Measurements from ENCODE around the gene BEAN1. TPM values are rescaled to one million over a fixed set of nuclear protein-coding genes. Genes with fewer than 3 reads are reported as not detected.

Gene BEAN1
- polyA plus RNA-seq, 1 of the 3 experiments (the other 2 are of a cell fraction), result 0.07 TPM

- no peaks in the 10 kb centered on the region for H3K36me3 ChIP-seq (replicated peaks in 1 of 2; ENCODE audit: control insufficient read depth in 1 of 2, insufficient read depth in 2 of 2, low read length in 1 of 2)
- no peak overlapping the region for H3K4me3 ChIP-seq (ENCODE audit: low read depth in 2 of 2, low read length in 1 of 2)
- no peak overlapping the region for H3K9ac ChIP-seq
- no peak overlapping the region for H3K27ac ChIP-seq (ENCODE audit: low read depth in 2 of 2, low read length in 1 of 2)
- no peaks in the 10 kb centered on the region for H3K79me2 ChIP-seq (ENCODE audit: insufficient read depth)
- CTCF ChIA-PET, result no interaction called here
- no peaks in the 10 kb centered on the region for H3K9me3 ChIP-seq
- H3K4me1 ChIP-seq (ENCODE audit: control insufficient read depth in 1 of 2, insufficient read depth in 2 of 2, low read depth in 1 of 2, low read length in 1 of 2), result peaks cover 0 to 3% of the 10 kb centered on the region in 2 experiments; a peak in 1 of 4 replicates
- no peak for DNase-seq
- POLR2A ChIA-PET, result no interaction called here
- WGBS (ENCODE audit: low lambda C conversion rate), result 79% methylated on average over 8 of the region's 8 CpGs
- H4K20me1 ChIP-seq (ENCODE audit: insufficient read depth), result no peaks in the 10 kb centered on the region
- H2AFZ ChIP-seq (ENCODE audit: low read depth), result no peak overlapping the region
- TF ChIP-seq YY1 (IDR thresholded peaks at IDR 0.05; ENCODE audit: low read depth) (no peak), CHD2 (IDR thresholded peaks at IDR 0.05; ENCODE audit: low read length, partially characterized antibody) (no peak), ELF1 (IDR thresholded peaks at IDR 0.05) (no peak), TCF12 (IDR thresholded peaks at IDR 0.05) (no peak), NFIC (IDR thresholded peaks at IDR 0.05; ENCODE audit: borderline replicate concordance) (no peak), TAF1 (IDR thresholded peaks at IDR 0.05; ENCODE audit: borderline replicate concordance, low read depth, low read length) (no peak), FOSL2 (IDR thresholded peaks at IDR 0.05; ENCODE audit: borderline replicate concordance, low read depth) (no peak), FOXJ3 (CRISPR knock-in tag; IDR thresholded peaks at IDR 0.05) (no peak), POLR2AphosphoS5 (IDR thresholded peaks at IDR 0.05; ENCODE audit: low read depth, low read length) (no peak), ZBTB33 (IDR thresholded peaks at IDR 0.05; ENCODE audit: borderline replicate concordance, low read depth) (no peak), MAX (IDR thresholded peaks at IDR 0.05; ENCODE audit: low read depth) (no peak), MEF2A (IDR thresholded peaks at IDR 0.05; ENCODE audit: borderline replicate concordance, low read depth) (no peak), TEAD4 (IDR thresholded peaks at IDR 0.05; ENCODE audit: borderline replicate concordance, insufficient read depth) (no peak), MXI1 (IDR thresholded peaks at IDR 0.05; ENCODE audit: low read depth, low read length) (no peak), RAD21 (IDR thresholded peaks at IDR 0.05; ENCODE audit: low read length) (no peak), CTCF (IDR thresholded peaks at IDR 0.05) (no peak), IRF3 (IDR thresholded peaks at IDR 0.05; ENCODE audit: low read depth, low read length) (no peak), USF1 (IDR thresholded peaks at IDR 0.05; ENCODE audit: borderline replicate concordance, low read depth) (no peak), SIN3A (IDR thresholded peaks at IDR 0.05; ENCODE audit: borderline replicate concordance, low read depth, low read length) (no peak), RXRA (IDR thresholded peaks at IDR 0.05; ENCODE audit: borderline replicate concordance, low read depth) (no peak)
- no peaks in the 10 kb centered on the region; the same call in 1 of the 2 replicates for H3K27me3 ChIP-seq (ENCODE audit: insufficient read depth)
- H3K4me2 ChIP-seq, result no peak overlapping the region
- no peaks in the 10 kb centered on the region for H3K9me2 ChIP-seq
- no peaks in the 10 kb centered on the region for H3F3A ChIP-seq (replicated peaks; ENCODE audit: insufficient read depth)
Observed at GRCh38 chr16:66438536-66438935, 11.4 kb downstream of the BEAN1 start.

Measured in SK-N-SH (cell line).